Measurements from ENCODE around the gene GRIFIN. TPM values are rescaled to one million over a fixed set of nuclear protein-coding genes. Genes with fewer than 3 reads are reported as not detected.
A peak's percentile ranks its signal among the peaks of the same experiment; 100 is the strongest.

The GRIFIN gene
- total RNA-seq, 1 donor = not detected

- Histone ChIP-seq H3K36me3 (ENCODE audit: insufficient read depth, low read length) (no peaks in the 10 kb centered on the region), H2AFZ (ENCODE audit: low read length) (peak overlapping the region; percentile 68), H3K4me3 (ENCODE audit: insufficient read depth, low read length) (no peak overlapping the region), H3K79me2 (ENCODE audit: insufficient read depth, low read length) (no peaks in the 10 kb centered on the region), H3K27me3 (ENCODE audit: insufficient read depth, low read length) (no peaks in the 10 kb centered on the region), H3K9me3 (ENCODE audit: low read depth, low read length) (peaks cover 3% of the 10 kb centered on the region), H3K4me2 (ENCODE audit: insufficient read depth, low read length) (peak overlapping the region; percentile 3), H3K4me1 (ENCODE audit: insufficient read depth, low read length) (peaks cover 14% of the 10 kb centered on the region), H4K20me1 (ENCODE audit: insufficient read depth, low read length) (no peaks in the 10 kb centered on the region), H3K27ac (ENCODE audit: low read depth, low read length) (peak overlapping the region; percentile 11)
- TF ChIP-seq, protein P1, sequence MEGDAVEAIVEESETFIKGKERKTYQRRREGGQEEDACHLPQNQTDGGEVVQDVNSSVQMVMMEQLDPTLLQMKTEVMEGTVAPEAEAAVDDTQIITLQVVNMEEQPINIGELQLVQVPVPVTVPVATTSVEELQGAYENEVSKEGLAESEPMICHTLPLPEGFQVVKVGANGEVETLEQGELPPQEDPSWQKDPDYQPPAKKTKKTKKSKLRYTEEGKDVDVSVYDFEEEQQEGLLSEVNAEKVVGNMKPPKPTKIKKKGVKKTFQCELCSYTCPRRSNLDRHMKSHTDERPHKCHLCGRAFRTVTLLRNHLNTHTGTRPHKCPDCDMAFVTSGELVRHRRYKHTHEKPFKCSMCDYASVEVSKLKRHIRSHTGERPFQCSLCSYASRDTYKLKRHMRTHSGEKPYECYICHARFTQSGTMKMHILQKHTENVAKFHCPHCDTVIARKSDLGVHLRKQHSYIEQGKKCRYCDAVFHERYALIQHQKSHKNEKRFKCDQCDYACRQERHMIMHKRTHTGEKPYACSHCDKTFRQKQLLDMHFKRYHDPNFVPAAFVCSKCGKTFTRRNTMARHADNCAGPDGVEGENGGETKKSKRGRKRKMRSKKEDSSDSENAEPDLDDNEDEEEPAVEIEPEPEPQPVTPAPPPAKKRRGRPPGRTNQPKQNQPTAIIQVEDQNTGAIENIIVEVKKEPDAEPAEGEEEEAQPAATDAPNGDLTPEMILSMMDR (IDR thresholded peaks at IDR 0.05; ENCODE audit: extremely low read depth, low read depth, low read length) = no peak
- DNase-seq (ENCODE audit: insufficient read length, low spot score, missing footprints) = peak; percentile 99
These were observed 2.2 kb upstream of the GRIFIN start for GRCh38 chr7:2478399-2478785.

DNA sequence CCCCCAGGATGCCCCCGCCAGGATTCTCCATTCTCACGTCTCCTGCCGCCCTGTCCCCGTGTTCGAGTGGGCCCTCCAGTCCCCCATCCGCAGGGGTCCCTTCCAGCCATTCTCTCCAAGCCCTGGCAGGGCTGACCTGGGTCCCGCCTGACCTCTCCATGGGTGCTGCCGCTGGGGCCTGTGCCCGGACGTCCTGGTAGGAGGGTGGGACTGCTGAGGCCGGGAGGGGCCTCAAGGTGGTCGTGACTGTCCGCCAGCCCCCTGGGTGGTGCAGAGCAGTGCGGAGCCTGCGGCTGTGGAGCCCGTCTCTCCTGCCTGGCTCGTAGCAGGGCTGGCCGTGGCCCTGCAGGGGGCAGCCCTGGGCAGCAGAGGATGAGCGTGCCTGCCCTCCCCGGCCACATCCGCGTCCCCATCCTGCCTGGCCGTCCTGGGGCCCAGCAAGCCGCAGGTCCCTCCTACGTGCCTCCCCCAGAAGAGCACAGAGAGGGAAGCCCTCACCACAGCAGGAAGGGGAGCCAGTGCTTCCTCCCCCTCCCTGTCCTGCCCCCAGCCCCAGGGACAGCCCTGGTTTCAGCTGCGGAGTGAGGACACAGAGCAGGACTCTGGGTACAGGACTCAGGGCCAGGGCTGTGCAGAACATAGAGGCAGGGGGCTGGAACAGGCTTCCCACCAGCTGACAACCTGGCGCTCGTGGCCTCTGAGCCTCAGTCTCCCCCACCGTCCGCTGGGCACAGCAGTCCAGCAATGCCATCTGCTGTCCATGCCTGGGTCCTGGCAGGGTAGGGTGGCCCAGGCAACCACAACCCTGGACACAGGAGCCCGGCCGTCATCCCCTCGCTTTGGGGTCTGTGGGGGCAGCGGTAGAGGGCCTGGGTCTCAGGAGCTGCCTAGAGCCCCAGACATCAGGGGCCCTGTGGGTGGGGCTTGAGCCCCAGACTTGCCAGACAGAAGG lies 1.5 kb upstream of the GRIFIN start:
- Histone ChIP-seq H3K27me3 (ENCODE audit: insufficient read depth, low read length) (no peaks in the 10 kb centered on the region), H3K9me3 (ENCODE audit: low read depth, low read length) (peaks cover 1% of the 10 kb centered on the region), H3K36me3 (ENCODE audit: insufficient read depth, low read length) (no peaks in the 10 kb centered on the region), H2AFZ (ENCODE audit: low read length) (peak overlapping the region; percentile 85), H3K27ac (ENCODE audit: low read depth, low read length) (peak overlapping the region; percentile 11), H4K20me1 (ENCODE audit: insufficient read depth, low read length) (no peaks in the 10 kb centered on the region), H3K4me1 (ENCODE audit: insufficient read depth, low read length) (peaks cover 14% of the 10 kb centered on the region), H3K4me2 (ENCODE audit: insufficient read depth, low read length) (peak overlapping the region; percentile 66), H3K4me3 (ENCODE audit: insufficient read depth, low read length) (peak overlapping the region; percentile 43), H3K79me2 (ENCODE audit: insufficient read depth, low read length) (no peaks in the 10 kb centered on the region)
- DNase-seq (ENCODE audit: insufficient read length, low spot score, missing footprints) = peak; percentile 100
- TF ChIP-seq, protein P1 (IDR thresholded peaks at IDR 0.05; ENCODE audit: extremely low read depth, low read depth, low read length) = peak; percentile 77

DNA sequence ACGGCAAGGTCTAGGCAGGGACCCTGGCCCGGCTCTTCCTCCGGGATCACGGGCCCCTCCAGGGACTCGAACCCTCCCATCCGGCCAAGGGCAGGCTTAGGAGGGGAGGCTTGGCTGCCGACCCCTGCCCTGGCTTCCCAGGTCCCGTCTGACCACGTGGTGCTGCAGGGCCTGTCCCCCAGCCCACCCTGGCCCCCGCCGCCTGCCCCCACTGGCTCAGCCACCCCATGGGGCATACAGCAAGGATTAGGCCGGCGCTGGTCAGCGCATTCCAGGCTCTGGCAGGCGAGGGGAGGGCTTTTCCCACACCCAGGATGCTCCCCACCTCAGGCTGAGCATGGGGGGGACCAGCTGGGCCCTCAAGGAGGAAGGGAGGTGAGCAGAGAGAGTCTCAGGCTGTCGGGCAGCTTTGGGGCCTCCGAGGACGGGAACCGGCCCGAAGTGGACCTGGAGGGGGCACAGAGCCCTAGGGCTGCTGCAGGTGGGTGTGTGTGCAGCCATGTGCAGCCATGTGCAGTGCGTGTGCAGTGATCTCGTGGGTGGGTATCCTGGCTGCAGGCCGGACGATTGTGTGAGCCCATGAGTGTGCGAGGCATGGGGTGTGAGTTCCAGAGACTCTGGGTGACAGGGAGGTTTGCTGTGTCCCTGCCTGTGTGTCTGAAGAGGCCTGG lies 713 bp upstream of the GRIFIN start:
- Histone ChIP-seq H3K4me2 (ENCODE audit: insufficient read depth, low read length) (no peak overlapping the region), H3K27ac (ENCODE audit: low read depth, low read length) (no peak overlapping the region), H4K20me1 (ENCODE audit: insufficient read depth, low read length) (no peaks in the 10 kb centered on the region), H3K79me2 (ENCODE audit: insufficient read depth, low read length) (no peaks in the 10 kb centered on the region), H3K36me3 (ENCODE audit: insufficient read depth, low read length) (no peaks in the 10 kb centered on the region), H3K27me3 (ENCODE audit: insufficient read depth, low read length) (no peaks in the 10 kb centered on the region), H3K4me3 (ENCODE audit: insufficient read depth, low read length) (no peak overlapping the region), H2AFZ (ENCODE audit: low read length) (no peak overlapping the region), H3K9me3 (ENCODE audit: low read depth, low read length) (no peaks in the 10 kb centered on the region), H3K4me1 (ENCODE audit: insufficient read depth, low read length) (peaks cover 14% of the 10 kb centered on the region)
- DNase-seq (ENCODE audit: insufficient read length, low spot score, missing footprints) = peak; percentile 82
- TF ChIP-seq, protein P1 (IDR thresholded peaks at IDR 0.05; ENCODE audit: extremely low read depth, low read depth, low read length) = no peak

GRCh38 chr7:2475678-2476015 lies 551 bp downstream of the GRIFIN start:
- Histone ChIP-seq H3K27me3 (ENCODE audit: insufficient read depth, low read length) (no peaks in the 10 kb centered on the region), H3K9me3 (ENCODE audit: low read depth, low read length) (no peaks in the 10 kb centered on the region), H3K4me3 (ENCODE audit: insufficient read depth, low read length) (no peak overlapping the region), H2AFZ (ENCODE audit: low read length) (no peak overlapping the region), H4K20me1 (ENCODE audit: insufficient read depth, low read length) (no peaks in the 10 kb centered on the region), H3K27ac (ENCODE audit: low read depth, low read length) (no peak overlapping the region), H3K79me2 (ENCODE audit: insufficient read depth, low read length) (no peaks in the 10 kb centered on the region), H3K4me2 (ENCODE audit: insufficient read depth, low read length) (no peak overlapping the region), H3K36me3 (ENCODE audit: insufficient read depth, low read length) (no peaks in the 10 kb centered on the region), H3K4me1 (ENCODE audit: insufficient read depth, low read length) (peaks cover 14% of the 10 kb centered on the region)
- DNase-seq (ENCODE audit: insufficient read length, low spot score, missing footprints) = peak; percentile 45
- TF ChIP-seq, protein P1 (IDR thresholded peaks at IDR 0.05; ENCODE audit: extremely low read depth, low read depth, low read length) = no peak
